Measurements from ENCODE around the gene DPP4.

The DPP4 gene

DNA sequence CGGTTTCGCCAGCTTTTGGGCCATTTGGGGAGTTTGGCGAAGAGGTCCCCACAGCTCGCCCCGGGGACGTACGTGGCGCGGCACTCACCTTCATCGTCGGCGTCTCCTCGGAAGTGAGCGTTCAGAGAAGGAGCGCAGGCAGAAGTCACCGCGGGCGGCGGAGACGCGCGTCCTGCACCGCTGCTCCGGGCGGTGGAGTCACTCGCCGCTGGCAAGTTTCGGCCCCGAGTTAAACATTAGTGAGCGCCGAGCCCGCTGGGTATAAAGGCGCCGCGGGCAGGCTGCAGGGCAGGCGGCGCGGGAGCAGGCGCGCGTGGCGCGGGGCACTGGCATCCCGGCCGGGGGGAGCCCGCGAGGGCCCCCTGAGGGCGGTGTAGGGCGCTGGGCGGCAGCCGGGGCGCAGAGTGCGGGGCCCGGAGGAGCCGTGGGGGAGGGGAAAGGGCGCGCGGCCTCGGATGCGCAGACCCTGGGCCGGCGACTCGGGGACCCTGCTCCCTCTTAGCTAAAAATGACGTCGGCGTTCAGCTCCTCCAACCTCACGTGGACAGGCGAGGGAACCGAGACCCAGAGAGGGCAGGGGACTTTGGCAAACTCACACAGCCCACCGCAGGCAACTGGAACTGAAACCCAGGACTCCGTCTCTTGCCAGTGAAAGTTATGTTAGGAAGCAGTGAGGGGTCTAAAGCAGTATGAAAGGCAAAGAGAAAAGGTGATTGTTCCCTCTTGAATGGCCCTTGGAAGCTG lies at the start of gene DPP4:
DPP4 (minus strand) TSS at position 328 of the 744 bp plus-strand sequence; CDS start at position 94, 234 bp downstream.
- DNase-seq (ENCODE audit: low spot score), result peak; percentile 53

DNA sequence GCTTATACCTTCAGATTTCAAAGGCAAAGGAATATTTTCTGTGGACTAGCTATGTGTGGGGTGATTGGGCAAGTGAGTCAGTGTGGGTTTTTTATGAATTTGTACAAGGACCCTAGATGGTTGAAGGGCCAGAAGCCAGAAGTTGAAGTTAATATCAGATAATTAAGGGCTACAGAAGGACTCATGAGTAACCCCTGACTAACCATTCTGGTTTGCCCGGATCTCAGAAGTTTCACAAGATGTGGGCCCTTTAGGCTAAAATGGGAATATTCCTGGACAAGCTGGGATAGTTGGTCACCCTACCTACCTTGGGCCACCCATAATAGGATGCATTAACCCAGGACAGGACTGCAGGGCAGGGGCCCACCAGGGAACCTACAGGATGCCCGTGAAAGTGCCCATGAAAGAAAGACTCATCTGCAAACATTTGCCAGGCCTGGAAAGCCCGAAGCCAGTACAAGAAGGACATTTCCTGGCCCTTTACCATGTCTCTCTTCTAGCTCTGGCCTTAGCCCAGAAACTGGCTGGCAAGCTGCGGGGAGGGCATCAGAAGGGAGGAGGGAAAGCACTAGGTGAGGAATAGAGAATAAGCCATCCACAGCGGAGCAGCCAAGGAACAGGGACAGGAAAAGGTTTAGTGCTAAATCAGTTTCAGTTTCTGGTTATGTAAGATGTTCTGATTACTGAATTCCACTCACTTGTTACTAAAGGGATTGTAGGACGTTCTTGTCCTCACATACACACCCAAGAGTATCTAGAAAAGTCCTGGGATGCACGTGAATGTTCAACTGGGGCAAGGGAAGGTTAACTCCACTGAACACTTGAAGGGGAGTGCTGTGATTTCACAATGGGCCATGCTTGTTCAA lies 44.4 kb upstream of the DPP4 start:
- DNase-seq (ENCODE audit: low spot score), result no peak

DNA sequence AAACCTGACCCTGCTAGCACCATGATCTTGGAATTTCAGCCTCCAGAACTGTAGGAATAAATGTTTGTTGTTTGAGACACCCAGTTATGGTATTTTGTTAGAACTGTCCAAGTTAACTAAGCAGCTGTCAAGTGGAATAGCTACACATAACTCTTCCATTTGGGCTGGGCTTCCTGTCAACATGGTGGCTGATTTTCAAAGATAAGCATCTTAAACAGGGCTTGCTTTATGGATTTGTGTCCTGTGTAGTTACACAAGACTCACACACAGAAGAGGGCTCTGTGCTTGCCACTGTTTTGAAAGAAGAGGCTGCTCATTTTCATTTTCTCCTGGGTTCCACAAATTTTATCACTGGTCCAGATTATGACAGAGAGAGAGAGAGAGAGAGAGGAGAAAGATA lies 42.3 kb upstream of the DPP4 start:
- DNase-seq (ENCODE audit: low spot score), result no peak

DNA sequence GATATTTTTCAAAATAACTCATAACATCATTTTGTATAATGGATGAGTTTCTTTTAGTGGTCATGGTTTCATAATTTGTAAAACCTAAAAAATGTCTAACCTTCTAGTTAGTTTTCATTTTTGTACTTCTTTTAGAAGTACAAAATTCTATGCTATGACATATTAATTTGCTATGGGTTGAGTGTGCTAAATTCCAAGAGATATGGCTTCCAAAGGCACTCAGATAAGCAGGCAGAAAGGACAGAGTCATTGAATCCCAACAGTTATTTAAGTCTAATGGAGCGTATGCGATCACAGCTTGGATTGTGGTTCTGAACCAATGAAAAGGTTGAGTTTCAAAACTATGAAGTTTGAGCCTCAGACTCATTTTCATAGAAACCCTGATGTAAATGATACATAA lies 41.1 kb upstream of the DPP4 start:
- no peak for DNase-seq (ENCODE audit: low spot score)

DNA sequence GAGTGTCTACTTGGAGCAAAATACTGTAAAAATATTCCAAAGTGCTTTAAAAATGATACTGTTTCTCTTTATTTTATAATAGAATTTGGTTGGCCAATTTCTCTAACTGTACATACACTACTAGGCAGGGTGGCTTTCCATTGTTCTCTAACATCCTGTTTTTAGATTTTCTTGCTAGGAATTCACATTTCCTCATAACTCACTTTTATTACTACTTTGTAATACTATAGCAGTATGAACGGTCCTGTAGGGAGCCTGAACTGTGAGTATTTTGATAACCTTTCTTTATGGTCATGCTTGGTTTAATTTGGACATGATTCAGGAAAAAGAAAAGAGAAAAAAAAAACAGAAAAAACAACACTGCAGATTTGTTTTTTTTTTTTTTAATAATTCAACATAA lies 40.3 kb upstream of the DPP4 start:
- no peak for DNase-seq (ENCODE audit: low spot score)

DNA sequence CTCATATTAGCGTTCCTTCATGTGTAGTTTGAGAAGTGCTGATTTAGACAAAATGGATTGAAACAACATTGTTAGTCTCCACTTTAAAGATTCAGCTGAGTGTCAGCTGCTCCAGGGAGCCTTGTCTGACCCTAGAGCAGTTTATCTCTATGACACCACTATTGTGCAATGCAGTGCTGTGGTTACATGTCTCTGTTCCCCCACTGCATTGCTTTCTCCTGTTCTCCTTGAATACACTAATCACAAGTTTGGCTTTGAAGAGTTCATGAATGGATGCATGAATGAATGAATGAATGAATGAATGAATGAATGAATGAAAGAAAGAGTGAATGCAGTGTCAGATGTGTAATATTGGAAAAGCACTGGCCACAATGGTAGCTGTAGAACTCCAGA lies 39.8 kb upstream of the DPP4 start:
- DNase-seq (ENCODE audit: low spot score), result no peak

DNA sequence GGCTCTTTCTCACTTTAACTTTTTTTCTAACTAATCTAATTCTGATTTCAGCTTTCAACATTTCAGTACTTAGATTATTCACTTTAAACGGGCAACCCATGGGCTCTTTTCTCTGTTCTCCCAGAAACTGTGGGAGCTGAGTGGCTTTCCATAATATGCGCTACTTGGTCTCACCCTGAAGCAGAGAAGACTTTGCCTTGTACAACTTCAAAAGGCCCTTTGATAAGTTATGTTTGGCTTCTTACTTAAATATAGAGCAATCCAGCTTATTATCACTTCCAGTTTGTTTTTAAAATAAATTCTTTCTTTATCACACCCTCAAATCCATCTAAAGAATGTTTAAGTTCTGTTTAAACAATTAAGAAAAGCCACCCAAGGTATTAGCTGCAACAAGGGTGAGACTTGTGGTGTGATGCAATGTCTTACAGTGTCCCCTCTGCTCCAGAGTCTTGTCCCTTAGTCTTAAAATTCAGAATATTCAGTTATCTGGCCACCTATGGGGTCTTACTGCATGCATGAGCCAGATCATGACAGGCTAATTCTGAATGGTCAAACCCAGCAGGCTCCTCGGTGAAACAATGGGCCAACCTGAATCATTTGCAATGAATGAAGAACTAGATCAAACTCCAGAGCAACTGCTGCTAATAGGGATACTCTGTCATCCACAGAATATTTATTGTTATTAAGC lies 39.2 kb upstream of the DPP4 start:
- DNase-seq (ENCODE audit: low spot score), result no peak

DNA sequence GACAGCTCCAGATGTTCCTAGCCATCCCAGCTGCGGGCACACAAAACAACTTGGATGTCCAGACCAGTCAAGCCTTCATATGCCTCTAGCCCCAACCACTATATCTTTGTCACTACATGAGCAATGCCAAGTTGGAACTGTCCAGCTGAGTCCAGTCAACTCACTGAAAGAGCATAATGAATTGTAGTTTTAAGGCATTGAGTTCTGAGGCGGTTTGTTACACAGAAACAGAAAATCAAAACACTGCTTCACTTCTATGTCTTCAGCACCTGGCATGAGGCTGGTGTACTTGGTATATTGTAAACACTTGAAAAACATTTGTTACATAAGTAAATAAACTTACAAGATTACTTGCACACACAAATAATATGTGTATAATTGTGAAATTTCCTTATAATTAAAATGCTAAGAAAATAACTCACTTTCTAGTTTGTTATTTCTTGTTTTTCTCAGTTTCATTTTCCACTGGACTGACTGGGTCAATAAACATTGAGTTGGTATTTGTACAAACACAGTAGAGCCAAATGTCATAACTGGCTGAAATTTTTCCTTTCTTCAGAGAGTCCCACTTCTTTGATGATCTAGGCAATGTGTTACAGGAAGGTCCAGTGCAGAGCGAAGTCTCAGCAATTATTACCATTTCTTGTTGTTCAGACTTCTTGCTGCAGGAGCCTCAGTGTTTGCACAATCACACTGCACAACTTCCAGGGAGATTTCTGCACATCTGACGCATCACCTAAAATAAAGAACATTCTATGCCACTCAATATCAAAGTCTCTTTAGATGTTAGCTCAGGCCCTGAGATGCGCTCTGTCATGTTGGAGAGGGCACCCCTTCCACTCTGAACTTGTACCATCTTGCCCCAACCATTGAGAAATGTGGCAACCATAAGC lies 38.2 kb upstream of the DPP4 start:
- no peak for DNase-seq (ENCODE audit: low spot score)

DNA sequence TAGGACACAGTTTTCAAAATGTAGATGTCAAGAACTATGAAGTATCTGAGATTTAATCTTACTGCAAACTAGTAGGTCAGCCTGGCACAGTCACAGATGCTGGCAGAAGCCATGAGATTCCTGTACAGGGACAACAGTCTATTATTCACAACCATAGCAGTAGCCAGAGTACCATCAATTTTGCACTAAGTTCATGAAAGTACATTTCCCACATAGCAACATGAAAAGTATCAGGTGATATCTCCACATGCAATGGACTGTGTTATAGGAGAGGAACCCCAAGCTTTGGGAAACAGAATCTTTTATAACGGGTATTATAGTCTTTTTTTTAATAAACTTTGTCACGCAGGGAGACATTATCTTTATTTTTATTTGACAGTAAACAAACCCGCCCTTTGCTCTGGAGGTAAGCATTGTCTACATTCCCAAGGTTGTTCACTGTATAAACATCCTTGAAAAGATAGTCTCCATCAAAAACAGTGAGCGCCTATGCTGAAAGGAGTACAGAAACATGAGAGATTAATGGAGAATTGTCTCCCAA lies 33.4 kb upstream of the DPP4 start:
- no peak for DNase-seq (ENCODE audit: low spot score)

DNA sequence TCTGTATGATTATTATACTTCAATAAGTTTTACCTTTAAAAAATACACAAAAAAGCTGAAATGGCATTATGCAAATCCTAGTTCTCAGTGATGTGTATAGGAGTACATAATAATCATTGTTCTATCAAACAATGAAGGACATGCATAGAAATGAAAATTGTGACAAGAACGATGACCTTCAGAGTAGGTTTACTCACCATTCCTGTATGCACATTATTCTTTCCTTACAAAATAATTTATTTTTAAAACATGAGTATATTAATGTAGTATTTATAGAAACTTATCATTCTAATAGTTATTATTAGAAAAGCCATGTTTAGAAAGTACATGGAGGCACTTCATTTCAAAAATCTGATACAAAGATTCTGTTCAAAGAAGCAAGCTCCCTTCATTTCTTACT lies 32.7 kb upstream of the DPP4 start:
- no peak for DNase-seq (ENCODE audit: low spot score)

DNA sequence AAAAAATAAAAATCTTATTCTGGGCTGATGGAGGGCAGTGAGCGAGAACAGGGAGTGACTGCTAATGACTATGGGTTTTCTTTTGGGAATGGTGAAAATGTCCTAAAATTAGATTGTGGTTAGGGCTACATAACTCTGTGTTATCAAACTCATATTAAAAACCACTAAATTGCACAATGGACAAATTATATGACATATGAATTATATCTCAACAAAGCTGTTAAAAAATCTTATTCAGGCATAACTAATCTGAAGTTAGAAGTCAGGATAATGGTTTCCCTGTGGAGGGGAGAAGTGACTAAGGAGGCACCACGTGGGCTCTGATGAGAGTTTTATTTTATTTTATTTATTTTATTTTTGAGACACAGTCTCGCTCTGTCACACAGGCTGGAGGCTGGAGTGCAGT lies 32.1 kb upstream of the DPP4 start:
- no peak for DNase-seq (ENCODE audit: low spot score)

DNA sequence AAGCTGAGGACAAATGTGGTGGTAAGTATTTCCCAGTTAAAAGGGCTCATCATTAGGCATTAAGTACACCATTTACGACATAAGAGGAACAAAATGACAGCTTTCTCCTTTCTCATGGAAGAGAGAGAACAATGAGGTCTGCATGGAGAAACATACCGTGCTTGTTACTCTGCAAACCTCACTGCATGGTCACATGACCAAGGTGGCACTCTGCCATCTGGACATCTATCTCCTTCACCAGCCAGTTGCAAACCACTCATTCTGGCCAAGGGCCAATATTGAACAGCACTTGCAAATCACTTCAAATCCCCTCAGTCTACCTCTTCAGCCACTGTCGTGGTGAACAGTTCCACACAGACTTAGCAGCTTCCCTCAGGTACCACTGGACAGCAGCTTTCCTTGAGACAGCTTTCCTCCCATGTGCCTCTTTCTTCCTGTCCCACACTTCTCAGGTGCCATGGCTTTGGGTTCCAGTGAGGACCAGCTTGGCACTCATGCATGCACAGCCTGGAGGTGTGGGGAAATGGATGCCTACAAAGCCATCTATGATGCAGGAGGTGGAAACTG lies 29.5 kb upstream of the DPP4 start:
- no peak for DNase-seq (ENCODE audit: low spot score)

DNA sequence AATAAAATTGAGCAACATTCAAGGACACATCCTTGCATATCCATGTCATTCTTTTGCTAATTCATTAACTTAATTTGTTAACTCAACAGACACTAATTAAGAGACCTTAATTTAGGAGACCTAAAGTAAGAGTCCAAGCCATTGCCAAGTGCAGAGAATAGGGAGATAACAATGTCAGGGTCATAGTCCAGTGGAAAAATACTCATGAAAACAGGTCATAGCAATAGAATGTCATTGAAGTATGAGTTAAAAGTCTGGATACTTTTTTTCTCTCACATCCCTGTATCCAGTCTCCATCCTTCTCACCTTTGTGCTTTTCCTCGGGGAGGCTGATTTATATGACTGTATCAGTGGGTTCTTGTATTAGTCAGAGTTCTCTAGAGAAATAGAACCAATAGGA lies 26.6 kb upstream of the DPP4 start:
- DNase-seq (ENCODE audit: low spot score), result no peak

DNA sequence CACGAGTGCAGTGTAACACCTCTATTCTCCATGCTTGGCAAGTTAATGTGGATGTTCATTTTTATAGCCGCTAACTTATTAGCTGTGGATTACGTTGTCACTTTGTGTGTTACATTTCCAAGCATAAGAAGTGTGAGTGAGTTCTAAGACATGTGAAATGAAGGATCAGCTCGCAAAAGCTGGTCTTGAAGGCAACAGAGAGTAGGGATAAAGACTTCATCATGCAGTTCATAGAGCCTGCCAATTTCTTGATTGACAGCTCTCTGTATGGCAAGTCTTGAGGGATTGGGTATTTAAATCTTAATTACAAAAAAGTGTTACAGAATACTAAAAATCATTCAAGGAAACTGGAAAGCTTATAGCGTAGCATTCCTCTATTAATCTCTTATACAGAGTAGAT lies 25.8 kb upstream of the DPP4 start:
- DNase-seq (ENCODE audit: low spot score), result no peak

DNA sequence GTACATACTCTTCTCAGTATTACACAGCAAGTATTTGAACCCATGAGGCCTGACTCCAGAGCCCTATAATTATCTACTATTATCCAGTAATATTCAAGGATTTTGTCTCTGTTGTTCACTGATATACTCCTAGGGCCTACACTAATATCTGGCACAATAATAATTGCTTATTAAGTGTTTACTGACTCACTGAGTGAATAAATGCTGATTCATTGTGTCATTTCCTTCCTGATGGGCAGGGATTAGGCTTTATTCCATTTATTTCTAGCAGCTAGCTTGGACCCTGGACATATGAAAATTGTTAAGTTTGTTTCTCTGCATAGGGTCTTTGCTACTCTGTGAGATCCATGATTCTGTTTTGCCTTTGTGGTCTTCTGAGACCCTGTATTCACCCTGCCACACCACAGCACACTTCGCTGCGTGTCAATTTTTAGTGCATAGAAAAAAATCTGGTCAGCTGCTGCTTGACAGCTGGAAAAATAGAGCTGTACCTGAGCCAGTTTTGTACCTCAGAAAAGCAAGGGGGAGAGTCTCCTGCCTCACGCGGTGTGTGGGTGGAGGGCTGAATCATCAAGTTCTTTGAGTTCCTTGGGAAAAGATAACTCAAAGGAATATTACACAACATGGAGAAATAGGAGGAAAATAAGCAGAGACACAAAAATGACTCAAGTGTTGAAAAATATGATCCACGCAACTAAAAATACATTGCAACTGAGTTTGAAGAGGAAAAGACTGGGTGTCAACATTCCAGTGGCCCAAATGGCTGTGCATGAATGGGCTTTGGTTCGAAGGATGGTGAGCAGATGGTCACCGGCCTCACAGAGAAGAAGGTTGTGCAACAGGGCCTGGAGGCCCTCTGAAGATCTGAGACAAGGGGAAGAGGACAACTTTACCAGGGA lies 18.9 kb upstream of the DPP4 start:
- DNase-seq (ENCODE audit: low spot score), result no peak

DNA sequence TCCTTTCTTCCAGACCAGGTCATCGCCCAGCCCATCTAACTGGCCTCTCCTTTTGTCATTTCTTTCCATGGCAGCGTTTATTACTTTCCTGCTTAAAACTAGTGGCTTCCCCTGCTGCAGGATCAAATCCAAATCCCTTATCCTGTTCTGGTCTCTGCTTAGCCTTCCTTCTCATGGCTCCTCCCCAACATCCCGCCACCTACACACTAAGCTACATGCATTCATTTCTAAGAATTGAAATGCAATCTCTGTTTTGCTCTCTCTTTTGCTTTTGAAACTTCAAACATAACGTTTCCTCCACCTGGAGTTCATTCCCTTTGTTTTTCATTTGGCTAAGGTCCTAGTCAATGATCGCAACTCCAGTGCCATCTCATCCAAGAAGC lies 18.0 kb upstream of the DPP4 start:
- DNase-seq (ENCODE audit: low spot score), result no peak

DNA sequence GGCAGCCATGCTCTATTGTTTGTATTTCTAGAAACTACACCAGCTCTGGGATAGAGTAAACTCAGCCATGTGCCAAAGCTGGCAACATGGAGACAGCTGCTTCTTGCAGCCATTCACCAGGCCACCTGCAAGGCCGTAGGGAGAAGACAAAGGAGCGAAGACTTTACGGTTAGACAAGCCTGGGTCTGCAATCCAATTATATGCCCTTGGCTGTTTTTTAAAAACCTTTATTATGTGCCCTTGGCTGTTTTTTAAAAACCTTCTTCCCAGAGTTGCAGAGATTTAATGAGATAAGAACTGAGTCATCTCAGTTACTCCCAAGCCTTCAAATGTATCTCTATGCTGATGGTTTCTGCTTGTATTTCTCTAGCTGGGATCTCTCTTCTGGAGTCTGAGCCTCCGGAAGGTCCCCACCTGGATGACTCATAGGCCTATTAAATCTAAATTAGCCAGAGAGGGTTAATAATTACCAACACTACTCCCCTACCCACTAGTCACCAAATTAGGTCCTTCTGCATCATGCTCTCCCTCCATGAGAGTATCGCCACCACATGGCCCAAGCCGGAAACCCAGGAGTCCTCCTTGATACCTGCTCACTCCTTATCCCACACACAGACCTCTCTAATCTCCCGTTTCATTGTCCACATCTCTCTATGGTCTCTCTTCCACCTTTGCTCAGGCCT lies 17.5 kb upstream of the DPP4 start:
- DNase-seq (ENCODE audit: low spot score), result no peak

DNA sequence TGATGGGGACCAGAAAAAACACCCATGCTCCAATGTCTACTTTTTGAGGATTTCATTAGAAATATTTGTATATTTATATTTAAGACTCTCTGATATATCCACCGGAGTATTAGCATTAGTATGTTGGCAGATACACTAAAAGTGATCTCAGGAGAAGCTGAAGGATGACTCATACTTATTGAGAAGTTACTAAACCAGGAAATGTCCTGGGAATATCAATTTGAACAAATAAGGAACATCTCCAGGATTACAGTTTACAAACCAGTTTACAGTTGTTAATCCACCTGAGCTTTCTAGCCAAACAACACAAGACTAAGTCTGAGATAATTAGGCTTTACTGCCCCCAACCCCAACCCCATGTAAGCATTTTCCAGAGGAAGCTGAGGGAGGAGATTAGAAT lies 16.1 kb upstream of the DPP4 start:
- no peak for DNase-seq (ENCODE audit: low spot score)

DNA sequence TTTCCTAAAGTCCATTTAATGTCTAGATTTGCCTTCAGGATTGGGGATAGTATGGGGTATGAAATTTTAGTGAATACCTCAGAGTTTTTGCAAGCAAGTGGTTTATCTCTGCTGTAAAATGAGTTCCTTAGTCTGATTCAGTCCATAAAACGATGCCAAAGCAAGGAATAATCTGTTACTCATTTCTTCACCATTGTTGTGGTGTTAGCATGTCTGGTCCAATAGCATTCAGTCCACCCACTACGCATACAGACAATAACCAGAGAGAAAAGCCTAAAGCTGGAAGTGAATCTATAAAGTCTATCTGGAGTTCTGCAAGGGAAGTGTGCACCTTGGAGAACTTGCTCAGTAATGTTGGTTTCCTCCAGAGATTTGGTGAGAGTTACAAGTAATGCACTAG lies 12.9 kb upstream of the DPP4 start:
- no peak for DNase-seq (ENCODE audit: low spot score)

Data from activated CD4-positive, alpha-beta T cell treated with anti-CD3 and anti-CD28 coated beads, Interleukin-2, Interleukin-4, amounts not matched to agents 100 ng/mL and 50 ng/mL, durations not matched to agents 16 hours and 8 hours (primary cell).